HepG2 (cell line): ENCODE measurements around the gene LRIF1. TPM values are rescaled to one million over a fixed set of nuclear protein-coding genes. Genes with fewer than 3 reads are reported as not detected.

ENCODE experiments used
- CCAR2 ChIP-seq: fragments of 200-400 bp; formaldehyde crosslinking; optimal IDR thresholded peaks from 2 replicates; pipeline ENCODE3; 2018; ENCODE audit warnings: low read depth, mild to moderate bottlenecking, low read length, moderate library complexity
- HIVEP1 ChIP-seq: sonication (generic); formaldehyde crosslinking; IDR thresholded peaks from 2 replicates; pipeline ENCODE4 v1.4.0; 2020; ENCODE audit warnings: mild to moderate bottlenecking, missing genetic modification reagents
- KMT2B ChIP-seq: IDR thresholded peaks from 2 replicates; pipeline ENCODE4 v1.6.1; 2016; ENCODE audit warnings: missing genetic modification reagents, missing compliant biosample characterization
- MXD1 ChIP-seq: sonication (generic); formaldehyde crosslinking; IDR thresholded peaks from 2 replicates; pipeline ENCODE4 v1.4.0; 2020; ENCODE audit warnings: mild to moderate bottlenecking, missing genetic modification reagents
- ONECUT2 ChIP-seq: sonication (generic); formaldehyde crosslinking; IDR thresholded peaks from 2 replicates; pipeline ENCODE4 v1.4.0; 2020; ENCODE audit warnings: missing genetic modification reagents
- PLSCR1 ChIP-seq: sonication (generic); formaldehyde crosslinking; IDR thresholded peaks from 2 replicates; pipeline ENCODE4 v1.5.0; 2020; ENCODE audit warnings: missing genetic modification reagents, mild to moderate bottlenecking, borderline replicate concordance
- REST ChIP-seq, 2 experiments: IDR thresholded peaks; 2 replicates each; pipeline ENCODE4 v1.6.1; 2011 to 2012; ENCODE audit warnings: low read length in 2 of 2, borderline replicate concordance in 1 of 2, low read depth in 1 of 2, mild to moderate bottlenecking in 1 of 2, moderate library complexity in 1 of 2
- RFX1 ChIP-seq: fragments of 450-650 bp; IDR thresholded peaks from 2 replicates; pipeline ENCODE4 v1.6.1; 2017
- SNRNP70 ChIP-seq: fragments of 200-400 bp; formaldehyde crosslinking; IDR thresholded peaks from 2 replicates; pipeline ENCODE4 v1.6.1; 2017; ENCODE audit warnings: mild to moderate bottlenecking, low read depth, low read length, moderate library complexity
- STAG1 ChIP-seq: sonication (generic); formaldehyde crosslinking; IDR thresholded peaks from 2 replicates; pipeline ENCODE4 v1.4.0; 2020; ENCODE audit warnings: missing genetic modification reagents
- THYN1 ChIP-seq: sonication (generic); formaldehyde crosslinking; IDR thresholded peaks from 2 replicates; pipeline ENCODE4 v1.8.1; 2023; ENCODE audit warnings: low read depth, mild to moderate bottlenecking, moderate library complexity, missing genetic modification reagents, borderline replicate concordance
- TRIM24 ChIP-seq: sonication (generic); formaldehyde crosslinking; IDR thresholded peaks from 2 replicates; pipeline ENCODE4 v1.8.0; 2022; ENCODE audit warnings: mild to moderate bottlenecking, missing genetic modification reagents
- ZBTB7A ChIP-seq: sonication (generic); formaldehyde crosslinking; IDR thresholded peaks from 2 replicates; pipeline ENCODE4 v1.8.0; 2022; ENCODE audit warnings: mild to moderate bottlenecking, missing genetic modification reagents
- ZGPAT ChIP-seq: IDR thresholded peaks from 2 replicates; pipeline ENCODE4 v1.6.1; 2016; ENCODE audit warnings: mild to moderate bottlenecking
- ZMYM4 ChIP-seq: sonication (generic); formaldehyde crosslinking; IDR thresholded peaks from 2 replicates; pipeline ENCODE4 v1.8.1; 2023; ENCODE audit warnings: mild to moderate bottlenecking, missing genetic modification reagents
- ZNF101 ChIP-seq: sonication (generic); formaldehyde crosslinking; IDR thresholded peaks from 2 replicates; pipeline ENCODE4 v1.4.0; 2020; ENCODE audit warnings: mild to moderate bottlenecking, low read depth, missing genetic modification reagents, borderline replicate concordance
- ZNF264 ChIP-seq: sonication (generic); formaldehyde crosslinking; IDR thresholded peaks from 2 replicates; pipeline ENCODE4 v1.4.0; 2020; ENCODE audit warnings: missing genetic modification reagents
- ZNF362 ChIP-seq: sonication (generic); formaldehyde crosslinking; IDR thresholded peaks from 2 replicates; pipeline ENCODE4 v1.4.0; 2020; ENCODE audit warnings: missing genetic modification reagents, mild to moderate bottlenecking, borderline replicate concordance
- ZNF468 ChIP-seq: sonication (generic); formaldehyde crosslinking; IDR thresholded peaks from 2 replicates; pipeline ENCODE4 v1.8.0; 2022; ENCODE audit warnings: mild to moderate bottlenecking, moderate library complexity, missing genetic modification reagents
- ZNF496 ChIP-seq: sonication (generic); formaldehyde crosslinking; IDR thresholded peaks from 2 replicates; pipeline ENCODE4 v1.8.1; 2023; ENCODE audit warnings: mild to moderate bottlenecking, moderate library complexity, missing genetic modification reagents; ENCODE audit not compliant: insufficient replicate concordance
- ZNF614 ChIP-seq: IDR thresholded peaks from 2 replicates; pipeline ENCODE4 v1.6.1; 2018; ENCODE audit warnings: missing biosample characterization, missing genetic modification reagents, inconsistent platforms, borderline replicate concordance
- ZSCAN30 ChIP-seq: sonication (generic); formaldehyde crosslinking; IDR thresholded peaks from 2 replicates; pipeline ENCODE4 v1.5.0; 2020; ENCODE audit warnings: mild to moderate bottlenecking, missing genetic modification reagents
- polyA plus RNA-seq, 8 experiments: library from polyadenylated mRNA; depleted of rRNA in 3 of 8; stranded (reverse) in 7 of 8; unstranded in 1 of 8; fragments of >200 nt; fragmentation: Illumina TruSeq in 4 of 8; extraction: Trizol in 4 of 8; gene quantifications; 2 replicates each; pipeline versions ENCODE4 v1.2.1 to v1.2.3, GENCODE V29; 2011 to 2016; ENCODE audit warnings: low read depth in 4 of 8, missing spikeins in 1 of 8, mixed read lengths in 1 of 8; ENCODE audit not compliant: insufficient read depth in 1 of 8
- total RNA-seq, 5 experiments: library from RNA; depleted of rRNA; stranded (reverse); fragments of >200 nt; fragmentation: Illumina TruSeq; extraction: Trizol; gene quantifications; 2 replicates each; pipeline ENCODE4 v1.2.3, GENCODE V29; 2016; ENCODE audit warnings: low read depth in 1 of 5

Gene LRIF1
- total and polyA plus RNA-seq, 2 of the 13 experiments (the other 11 are each of a cell fraction or from before 2014, with no cell fraction given), result 18.4 to 42.4 TPM

GRCh38 chr1:110962892-110963690 is 631 bp downstream of the LRIF1 start (continued):
- peak; percentile 54; the same call in 1 of the 2 replicates for TF ChIP-seq ZBTB7A (CRISPR knock-in tag)
- peak; percentile 10; the same call in 1 of the 2 replicates for TF ChIP-seq ZNF101 (CRISPR knock-in tag)
- TF ChIP-seq HIVEP1 (CRISPR knock-in tag), result peak; percentile 40; the same call in 1 of the 2 replicates
- TF ChIP-seq ZGPAT (CRISPR knock-in tag), result peak; percentile 22; the same call in 1 of the 2 replicates
- peak; percentile 94 for TF ChIP-seq ZSCAN30 (CRISPR knock-in tag)
- peak; percentile 34; the same call in 1 of the 2 replicates for TF ChIP-seq ZNF264 (CRISPR knock-in tag)
- no peak for TF ChIP-seq KMT2B (CRISPR knock-in tag)
- no peak for TF ChIP-seq STAG1
- 0 out of 2 replicates have a peak, but pooled peaks have one; percentile 56 for TF ChIP-seq ZNF468 (CRISPR knock-in tag)
- TF ChIP-seq ONECUT2, result no peak
- TF ChIP-seq ZNF362 (CRISPR knock-in tag), result no peak
- no peak for TF ChIP-seq ZNF496 (CRISPR knock-in tag)
- TF ChIP-seq REST (IDR thresholded peaks at IDR 0.05; ENCODE audit: borderline replicate concordance in 1 of 2, low read depth in 1 of 2, low read length in 2 of 2), result no peak
- TF ChIP-seq MXD1 (CRISPR knock-in tag), result no peak; the same call in 1 of the 2 replicates
- 0 out of 2 replicates have a peak, but pooled peaks have one; percentile 61 for TF ChIP-seq THYN1
- no peak for TF ChIP-seq CCAR2
- no peak for TF ChIP-seq SNRNP70
- no peak for TF ChIP-seq RFX1
- TF ChIP-seq PLSCR1 (CRISPR knock-in tag), result peak; percentile 78; the same call in 1 of the 2 replicates
- no peak for TF ChIP-seq ZMYM4 (CRISPR knock-in tag)
- TF ChIP-seq ZNF614 (CRISPR knock-in tag), result no peak; the same call in 1 of the 2 replicates
- no peak for TF ChIP-seq TRIM24
